ENCODE data around the gene PAX5.

Gene PAX5

DNA sequence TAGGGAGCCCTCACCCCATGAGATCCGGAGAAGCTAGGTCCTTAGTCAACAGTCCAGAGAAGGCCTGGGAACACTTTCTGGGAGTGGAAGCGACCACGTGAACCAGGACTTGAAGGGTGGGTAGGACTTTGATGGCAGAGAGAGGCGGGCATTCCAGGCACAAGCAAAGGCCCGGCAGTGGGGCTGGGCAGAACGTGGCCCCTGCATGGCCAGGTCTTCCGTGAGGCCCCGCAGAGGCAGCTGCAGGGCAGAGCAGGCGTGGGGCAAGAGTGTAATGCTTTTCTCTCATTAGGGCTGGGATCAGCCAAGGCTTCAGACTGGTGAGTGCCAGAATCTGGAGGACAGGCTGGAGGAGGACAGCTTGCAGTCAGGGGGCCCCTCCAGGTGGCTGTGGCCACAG, 184.1 kb downstream of the PAX5 start:
- DNase-seq = no peak

DNA sequence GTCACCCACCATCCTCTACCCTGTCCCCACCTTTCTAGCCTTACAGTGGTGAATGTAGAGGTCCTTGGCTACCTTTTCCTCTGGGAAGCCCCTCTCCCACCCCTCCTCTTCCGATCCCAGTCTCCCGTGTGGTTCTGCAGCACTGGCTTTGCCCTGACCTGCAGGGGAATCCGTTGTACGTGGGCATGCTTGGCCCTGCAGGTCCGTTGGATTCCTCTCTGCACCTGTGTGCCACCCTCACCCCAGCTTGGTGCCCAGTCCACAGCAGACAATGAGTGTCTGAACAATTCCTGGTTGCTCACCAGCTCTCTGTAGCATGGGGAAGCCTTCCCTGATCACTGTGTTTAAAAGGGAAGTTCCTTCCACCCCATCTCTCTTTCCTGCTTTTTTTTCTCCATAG, 185.1 kb downstream of the PAX5 start:
- no peak for DNase-seq

DNA sequence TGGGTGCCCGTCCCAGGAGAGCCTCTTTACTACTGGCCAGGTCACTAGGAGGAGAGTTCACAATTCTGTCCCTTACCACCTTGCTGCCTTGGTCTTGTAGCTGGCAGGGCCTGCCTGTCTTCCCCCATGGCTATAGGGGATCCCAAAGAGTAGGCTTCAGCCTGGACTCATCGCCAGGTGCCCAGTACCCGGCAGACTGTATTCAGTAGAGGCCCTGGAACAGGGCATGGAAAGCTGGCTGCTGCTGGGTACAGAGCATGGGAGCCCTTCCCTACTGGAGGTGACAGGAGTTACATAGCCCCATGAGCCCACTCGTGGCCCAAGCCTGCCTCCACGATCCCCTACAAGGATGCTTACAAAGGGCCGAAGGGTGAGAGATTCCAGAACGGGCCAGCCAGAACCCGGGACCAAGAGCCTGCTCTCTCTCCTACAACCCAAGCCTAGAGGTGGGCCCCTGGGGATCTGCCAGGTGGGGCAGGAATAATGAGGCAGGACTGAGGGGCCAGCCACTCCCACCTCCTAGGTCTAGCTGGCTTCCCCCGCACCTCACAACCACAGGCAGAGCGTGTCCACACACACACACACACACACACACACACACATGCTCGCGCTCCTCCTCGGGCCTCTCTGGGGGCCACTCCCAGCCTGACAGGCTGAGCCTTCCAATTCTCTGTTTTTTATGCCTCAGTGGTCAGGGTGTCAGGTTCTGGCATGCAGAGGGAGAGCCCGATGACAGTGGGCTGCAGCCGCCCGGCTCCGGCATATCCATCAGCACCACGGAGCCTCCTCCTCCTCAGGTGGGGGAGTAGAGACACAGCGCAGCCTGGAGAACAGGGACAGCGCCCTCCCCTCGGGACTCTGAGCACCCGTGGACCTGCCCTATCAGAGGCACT, 186.0 kb downstream of the PAX5 start:
- DNase-seq = no peak

DNA sequence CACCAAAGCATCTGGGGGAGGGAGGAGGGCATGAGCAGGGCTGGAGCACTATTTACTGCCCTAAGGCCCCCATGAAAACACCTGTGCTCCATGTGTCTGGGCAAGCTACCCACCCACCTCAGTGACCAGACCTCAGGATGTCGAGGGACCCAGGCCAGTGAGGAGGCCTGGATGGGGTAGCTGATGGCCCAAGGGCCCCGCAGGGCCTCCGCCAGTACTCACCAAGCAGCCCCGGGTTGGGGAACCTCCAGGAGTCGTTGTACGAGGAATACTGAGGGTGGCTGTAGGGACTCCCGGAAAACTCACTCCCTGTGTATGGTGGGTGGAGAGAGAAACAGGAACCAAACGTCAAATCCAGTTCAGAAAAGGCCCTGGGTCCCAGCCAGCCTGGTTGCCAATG, 187.4 kb downstream of the PAX5 start:
- no peak for DNase-seq

DNA sequence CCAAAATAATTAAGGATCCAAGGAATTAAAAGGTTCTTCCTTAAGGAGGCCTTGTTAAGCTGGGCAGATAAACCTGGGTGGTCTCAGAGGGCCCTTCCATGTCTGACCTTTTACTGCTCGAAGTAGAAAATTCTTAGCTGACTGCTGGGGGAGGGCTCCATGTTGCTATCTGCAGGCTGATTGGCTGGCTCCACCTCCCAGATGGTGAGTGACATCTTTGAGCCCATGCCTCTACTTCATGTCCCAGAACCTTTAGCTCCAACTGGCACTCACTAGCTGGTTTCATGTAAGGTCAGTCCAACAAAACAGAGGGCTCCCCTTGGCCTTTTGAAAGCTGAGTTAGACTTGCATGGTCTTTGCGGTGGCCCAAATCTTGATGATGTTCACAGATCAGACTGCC, 188.2 kb downstream of the PAX5 start:
- DNase-seq = no peak

DNA sequence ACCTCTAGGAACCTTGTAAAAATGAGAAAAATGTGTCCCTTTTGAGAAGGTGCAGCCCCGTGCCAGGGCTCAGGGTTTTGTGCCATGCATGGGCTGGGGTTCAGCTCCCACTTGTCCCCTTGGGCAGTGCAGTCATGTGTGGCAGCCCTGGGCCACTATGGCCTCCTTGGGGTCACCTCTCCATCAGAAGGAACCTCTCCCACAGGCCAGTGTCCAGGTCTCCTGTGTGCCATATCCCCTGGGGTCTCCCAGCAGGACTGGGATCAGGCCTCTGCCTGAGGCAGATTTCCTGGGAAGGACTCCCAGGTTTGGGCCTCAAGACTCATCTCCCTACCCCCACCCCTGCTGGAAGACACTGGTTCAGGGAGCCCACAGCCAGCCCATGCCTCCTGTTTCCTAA, 189.1 kb downstream of the PAX5 start:
- DNase-seq = no peak

DNA sequence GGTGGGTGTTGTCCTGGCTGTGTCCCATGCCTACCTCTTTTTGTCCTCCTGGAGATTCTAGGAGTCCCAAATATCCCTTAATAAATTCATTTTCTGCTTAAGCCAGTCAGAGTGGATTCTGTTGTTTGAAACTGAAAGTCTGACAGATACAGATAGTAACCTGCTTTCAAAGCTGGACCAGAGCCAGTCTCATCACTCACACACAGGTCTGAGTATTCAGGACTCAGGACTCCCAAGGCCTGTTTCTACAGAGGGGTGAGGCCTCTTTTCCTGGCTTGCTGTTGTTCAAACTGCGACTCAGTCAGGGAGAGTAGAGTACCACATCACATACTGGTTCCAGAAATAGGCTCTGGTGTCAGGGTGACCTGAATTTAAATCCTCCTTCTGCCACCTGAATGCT, 190.1 kb downstream of the PAX5 start:
- no peak for DNase-seq

DNA sequence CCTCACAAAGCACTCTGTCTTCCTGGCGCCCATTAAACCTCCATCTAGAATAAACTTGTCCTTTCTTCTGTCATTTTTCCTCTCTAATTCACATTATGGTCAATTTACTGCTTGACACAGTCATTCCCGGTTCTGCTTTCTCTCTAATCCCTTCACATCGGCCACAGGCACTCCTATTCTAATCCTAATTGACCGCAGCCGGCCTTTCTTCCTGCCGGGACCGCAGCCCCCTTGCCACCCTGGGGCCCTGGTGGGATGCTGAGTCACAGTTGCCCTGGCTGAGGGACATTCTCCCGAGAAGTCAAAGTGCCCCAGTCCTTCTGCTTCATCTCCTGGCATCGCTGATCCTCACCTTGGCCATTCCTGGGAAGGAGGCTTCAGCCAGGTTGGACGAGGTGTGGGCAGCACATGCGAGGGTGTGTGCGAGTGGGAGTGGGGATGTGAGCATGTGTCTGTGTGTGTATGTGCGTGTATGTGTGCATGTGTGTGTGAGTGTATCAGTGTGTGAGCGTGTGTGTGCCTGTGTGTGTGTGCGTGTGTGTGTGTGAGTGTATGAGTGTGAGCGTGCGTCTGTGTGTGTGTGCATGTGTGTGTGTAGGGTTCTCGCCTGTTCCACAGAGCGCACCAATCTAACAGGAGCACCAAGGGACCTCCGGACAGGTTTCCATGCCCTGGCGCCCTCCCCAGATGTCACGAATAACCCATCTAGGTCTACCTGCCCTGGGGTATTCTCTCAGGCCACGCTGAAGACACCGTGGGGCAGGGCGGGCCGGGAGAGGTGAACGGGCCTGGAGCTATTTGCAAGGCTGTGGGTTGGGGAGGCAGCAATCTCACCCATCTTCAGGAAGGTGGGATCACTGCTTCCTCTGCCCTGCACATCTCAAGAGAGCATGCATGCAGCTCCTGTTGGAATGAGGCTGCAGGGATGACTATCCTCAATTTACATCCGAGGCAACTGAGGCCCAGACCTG, 191.2 kb downstream of the PAX5 start:
- DNase-seq = peak in 1 of 5 experiments; percentile 9

DNA sequence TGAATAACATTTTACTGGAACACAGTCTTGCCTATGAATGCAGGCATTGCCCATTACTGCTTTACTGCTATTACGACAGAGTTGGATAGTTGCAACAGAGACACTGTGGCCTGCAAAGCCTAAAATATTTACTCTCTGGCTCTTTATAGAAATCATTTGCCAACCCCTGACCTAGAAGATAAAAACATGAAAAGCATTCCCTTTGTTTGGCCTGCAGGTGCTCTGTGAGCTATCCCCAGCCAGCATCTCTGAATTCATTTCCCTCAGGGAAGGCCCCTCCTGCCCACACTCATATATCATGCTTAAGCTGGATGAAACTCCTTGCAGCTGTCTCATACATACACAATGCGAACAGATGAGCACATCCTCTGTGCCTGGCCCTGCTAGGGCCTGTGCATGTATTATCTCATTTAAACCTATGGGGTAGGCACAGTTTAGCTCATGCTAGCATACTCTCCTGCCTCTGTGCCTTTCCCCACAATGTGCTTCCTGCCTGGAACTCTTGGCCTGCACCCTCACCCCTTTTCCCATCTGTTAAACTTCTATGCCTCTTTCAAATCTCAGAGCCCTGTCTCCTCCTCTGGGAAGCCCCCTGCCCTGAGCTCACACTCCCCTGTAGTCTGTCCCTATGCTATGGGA, 193.1 kb downstream of the PAX5 start:
- no peak for DNase-seq

DNA sequence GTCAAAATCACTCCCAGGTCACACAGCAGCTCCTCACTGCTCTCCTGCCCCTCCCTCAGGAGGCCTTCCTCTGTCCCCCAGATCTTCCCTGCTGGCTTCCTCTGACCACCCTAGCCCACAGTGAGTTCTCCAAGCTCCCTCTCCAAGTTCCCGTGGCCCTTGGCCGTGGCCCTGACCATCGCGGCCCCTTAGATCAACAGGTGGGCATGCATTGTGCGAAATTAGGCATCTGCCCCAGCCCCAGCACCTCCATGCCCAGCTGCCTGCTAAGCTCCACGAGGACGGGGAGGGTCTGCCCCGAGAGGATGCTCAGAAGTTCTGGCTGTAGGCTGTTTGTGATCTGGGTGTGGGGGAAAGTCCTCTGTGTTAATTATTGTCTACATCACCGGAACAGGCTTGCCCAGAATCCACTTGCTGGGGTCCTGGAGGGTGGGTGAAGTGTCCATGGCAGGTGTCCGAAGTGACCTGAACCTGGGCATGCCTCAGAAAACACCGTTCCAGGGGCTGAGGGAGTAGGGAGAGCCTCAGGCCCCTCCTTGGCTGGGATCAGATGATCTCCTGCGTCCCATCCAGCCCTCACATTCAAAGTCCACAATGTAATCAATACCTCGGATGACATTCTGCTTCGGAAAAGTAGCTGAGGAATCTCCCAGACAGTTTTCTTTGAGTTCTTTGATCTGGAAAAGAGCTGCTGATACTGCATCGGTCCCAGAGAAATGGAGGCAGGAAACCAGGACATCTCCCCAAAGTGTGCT, 194.8 kb downstream of the PAX5 start:
- no peak for DNase-seq

DNA sequence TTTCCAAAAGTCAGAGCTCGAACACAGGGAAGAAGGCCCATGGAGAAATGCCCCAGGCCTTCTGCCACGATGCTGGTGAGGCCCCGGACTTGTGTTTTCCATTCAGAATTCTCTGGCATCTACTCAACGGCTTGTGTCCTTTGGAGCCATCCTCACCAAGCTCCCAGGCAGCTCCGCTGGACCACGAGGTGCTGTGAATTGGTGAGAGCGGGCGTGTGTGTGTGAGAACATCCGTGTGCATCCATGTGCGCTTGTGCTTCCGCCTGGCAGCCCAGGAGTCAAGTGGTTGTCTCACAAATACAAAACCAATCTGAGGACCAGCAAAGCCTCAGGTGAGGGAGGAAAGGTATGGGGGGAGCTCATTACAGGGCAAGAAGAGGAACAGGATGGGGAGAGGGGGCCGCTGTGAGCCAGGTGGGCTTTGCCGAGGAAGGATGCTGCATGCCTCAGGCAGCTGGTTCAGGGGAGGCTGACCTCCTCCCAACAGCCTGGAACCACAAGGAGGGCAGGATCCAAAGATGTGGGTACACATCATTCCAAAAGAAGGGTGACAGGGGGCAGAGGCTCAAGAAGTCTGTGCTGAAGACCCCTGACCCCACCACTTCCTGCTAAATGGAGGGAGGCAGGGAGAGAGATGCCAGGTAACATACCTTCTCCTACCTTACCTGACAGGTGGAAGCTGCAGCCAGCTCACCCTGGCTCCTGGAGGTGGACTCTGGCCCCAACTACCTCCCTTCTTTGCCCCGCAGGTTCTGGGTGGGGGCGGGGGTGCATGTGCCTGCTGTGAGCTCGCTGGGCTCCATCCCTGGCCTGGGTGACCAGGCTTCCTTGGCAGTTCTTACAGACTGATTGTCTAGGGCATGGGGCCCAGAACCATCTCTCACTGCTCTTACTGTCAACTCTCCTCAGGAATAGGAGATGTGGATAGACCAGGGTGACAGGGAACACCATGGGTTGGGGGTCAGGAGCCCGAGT, 196.3 kb downstream of the PAX5 start:
- no peak for DNase-seq

DNA sequence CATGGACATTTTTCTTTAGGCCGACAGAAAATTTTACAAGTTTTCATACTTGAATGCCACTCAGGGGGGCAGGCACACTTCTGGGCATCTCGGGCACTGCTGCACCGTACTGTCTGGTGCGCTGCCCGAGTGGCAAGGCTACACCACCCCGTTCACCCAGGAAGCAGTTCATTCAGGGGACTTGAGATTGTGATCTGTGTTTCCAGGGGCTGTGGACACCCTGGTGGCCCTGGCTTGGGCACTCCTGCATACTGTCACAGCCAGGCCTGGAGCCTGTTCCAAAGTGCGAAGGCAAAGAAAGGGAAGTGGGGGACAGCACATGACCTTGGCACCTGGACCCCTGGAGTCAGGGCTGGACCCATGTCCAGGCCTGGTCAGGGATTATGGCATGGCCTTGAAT, 197.6 kb downstream of the PAX5 start:
- DNase-seq = no peak

DNA sequence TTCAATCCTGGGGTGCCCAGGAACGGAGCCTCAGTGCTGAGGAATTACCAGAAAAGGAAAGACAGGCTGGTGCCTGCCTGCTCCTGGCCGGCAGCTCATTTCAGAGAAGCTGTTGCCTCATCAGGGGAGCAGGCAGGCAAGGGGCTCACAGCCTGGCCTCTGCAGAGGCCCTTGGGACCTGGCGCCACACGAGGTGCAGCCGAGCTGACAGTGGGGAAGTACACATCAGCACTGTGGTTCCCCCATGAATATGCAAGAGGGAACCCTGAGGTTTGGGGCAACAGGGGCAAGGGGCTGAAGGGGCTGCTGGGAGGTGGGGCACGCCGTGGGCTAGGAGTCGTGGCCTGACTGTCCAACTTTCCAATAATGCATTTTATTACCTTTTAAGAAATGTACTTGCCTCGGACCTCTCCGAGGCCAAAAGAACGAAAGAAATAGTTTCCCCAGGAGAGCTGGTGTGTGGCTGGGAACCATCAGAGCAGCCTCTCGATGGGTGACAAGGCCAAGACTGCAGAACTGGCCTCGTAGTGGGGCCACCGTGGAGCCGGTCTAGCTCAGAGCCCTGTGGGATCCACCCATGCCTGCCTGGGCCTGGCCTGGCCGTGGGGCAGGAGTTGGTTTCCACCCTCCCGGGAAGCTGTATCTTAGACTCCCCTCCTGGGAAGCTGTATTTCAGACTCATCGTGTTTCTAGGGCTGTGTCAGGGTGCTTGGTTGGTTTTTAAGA, 198.6 kb downstream of the PAX5 start:
- no peak for DNase-seq

DNA sequence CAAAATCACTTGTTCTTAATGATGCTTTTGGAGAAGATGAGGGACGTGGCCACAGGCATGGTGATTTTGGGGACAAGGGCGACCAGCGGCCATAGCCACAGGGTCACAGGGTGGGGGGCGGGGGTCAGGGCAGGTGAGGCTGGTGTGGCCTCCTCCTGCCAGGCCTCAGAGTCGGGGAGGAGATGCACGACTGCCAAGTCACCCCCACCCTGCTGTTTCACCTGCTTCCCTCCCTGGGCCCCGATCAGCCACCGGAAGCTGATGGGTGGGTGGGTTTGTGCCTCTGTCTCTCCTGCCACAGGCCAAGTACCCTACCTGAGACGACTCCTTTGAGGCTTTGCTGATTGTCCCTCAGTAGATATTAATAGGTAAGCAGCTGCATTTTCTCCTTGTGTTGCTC, 199.3 kb downstream of the PAX5 start:
- no peak for DNase-seq

DNA sequence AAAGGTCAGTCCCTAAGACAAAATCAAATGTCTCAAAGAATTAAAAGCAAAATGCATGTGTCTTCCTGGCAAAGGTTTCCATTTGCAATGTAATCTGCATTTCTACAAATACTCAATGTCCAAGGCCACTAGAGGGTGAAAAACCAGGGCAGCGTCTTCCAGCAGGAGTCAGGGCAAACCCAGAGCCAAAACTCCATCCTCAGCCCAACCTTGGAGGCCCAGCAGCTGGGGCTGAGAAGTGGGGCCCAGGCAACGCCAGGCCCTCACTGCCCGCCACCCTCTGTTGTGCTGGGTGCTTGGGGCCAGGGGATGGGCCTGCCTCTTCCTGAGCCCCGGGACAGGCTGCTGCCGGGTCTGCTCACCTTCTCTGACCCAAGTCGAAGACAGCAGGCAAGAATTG, 200.1 kb downstream of the PAX5 start:
- no peak for DNase-seq

DNA sequence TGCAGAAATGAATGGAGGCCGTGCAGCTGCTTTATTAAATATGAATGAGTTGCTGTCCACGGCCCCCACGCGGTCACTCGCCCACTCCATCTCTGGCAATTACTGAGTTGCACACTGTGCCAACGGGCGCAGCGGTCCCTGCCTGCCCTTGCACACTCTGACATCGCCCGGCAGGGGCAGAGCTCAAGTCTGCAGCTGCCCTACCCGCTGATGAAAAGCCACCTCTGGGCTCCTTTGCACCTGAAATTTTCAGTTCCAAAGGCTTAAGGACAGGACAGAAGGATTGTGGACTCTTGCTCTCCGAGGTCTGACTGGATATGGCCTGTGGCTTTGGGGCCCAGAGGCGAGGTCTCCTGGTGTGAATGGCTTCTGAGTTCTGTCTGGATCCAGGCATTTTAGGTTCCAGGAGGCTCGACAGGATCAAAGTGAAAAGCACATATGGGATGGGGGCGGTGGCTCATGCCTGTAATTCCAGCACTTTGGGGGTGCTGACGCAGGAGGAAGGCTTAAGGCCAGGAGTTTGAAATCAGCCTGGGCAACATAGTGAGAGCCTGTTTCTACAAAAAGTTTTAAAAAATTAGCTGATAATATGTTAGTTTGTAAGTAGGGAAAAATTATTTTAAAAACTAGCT, 201.8 kb downstream of the PAX5 start:
- DNase-seq = no peak

DNA sequence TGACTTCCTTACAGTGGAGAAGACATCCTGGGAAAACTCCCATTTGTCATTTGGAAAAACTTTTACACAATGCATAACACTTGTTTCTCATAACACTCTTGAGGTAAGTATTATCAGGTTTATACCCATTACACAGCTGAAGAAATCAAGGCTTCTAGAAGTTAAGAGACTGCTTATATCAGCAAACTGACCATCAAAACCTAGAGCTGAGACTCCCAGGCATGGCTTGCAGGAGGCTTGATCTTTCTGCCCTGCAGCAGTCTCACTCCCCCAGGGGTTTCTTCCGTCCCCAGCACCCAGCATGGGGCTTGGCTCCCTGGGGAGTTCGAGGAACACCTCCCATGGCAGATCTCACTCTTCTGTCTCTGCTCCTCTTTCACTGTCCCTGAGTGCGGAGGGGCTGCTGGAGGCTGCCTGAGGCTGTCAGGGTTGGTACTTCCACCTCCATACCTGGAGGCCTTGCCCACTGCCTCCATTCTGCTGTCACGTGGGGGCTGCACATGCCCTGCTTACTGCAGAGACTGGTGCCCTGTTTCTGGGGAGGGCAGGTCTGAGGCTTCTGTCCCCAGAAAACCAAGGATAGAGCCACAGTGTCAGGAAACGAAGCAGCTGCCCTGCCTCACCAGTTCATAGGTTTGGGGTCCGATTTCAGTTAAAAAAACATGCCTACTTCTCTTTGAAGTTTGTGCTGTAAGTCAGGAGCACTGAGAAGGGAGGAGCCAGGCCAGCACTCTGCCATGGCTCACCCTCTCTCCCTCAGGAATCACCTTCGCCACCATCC, 202.5 kb downstream of the PAX5 start:
- no peak for DNase-seq

DNA sequence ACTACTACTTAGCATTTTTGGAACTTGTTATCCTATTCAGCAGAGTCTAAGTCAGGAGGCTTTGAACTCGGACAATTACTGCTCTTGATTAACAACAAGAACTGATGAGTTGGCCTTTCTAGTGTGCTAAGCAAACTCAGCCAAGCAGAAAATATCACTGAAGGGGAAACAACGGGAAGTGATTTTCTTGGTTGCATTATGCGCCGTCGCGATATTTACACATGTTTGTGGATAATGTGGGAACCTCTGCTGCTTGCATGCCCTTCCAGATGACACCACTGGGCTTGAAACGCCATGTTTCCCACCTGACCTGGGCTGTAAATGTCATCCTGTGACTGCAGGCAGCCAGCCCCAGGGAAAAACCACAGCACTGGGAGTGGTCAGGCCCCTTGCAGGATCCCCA, 205.5 kb downstream of the PAX5 start:
- no peak for DNase-seq

DNA sequence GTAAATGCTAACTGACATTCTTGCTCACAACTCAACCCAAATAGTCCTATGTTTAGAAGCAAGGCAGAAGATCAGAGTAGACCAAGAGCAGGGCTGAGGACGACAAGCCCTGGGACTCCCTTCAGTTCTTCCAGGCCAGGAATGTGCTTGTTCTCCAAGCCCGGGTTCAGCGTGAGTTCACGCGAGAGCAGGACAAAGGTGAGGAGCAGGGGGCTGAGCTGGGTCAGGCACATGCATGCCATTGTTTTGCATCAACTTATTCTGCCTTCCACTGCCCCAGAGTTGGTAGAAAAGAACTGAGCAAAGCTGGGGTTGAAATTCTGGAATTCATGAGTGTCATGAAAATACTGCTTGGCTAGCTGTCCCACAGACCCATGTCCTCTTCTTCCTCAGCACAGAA, 206.5 kb downstream of the PAX5 start:
- DNase-seq = no peak

All from T-helper 2 cell (primary cell).